HG02798 (cell line): Measurements from ENCODE around the gene SMAGP.

ENCODE experiments used
- ATAC-seq: cut with Tn5 transposase; IDR thresholded peaks from one replicate; pipeline ENCODE4 v1.9.1; 2021; ENCODE audit warnings: mild to moderate bottlenecking; ENCODE audit not compliant: unreplicated experiment, poor library complexity

SMAGP gene

GRCh38 chr12:51200156-51200555 lies 70.1 kb downstream of the SMAGP start:
- no peak for ATAC-seq

DNA sequence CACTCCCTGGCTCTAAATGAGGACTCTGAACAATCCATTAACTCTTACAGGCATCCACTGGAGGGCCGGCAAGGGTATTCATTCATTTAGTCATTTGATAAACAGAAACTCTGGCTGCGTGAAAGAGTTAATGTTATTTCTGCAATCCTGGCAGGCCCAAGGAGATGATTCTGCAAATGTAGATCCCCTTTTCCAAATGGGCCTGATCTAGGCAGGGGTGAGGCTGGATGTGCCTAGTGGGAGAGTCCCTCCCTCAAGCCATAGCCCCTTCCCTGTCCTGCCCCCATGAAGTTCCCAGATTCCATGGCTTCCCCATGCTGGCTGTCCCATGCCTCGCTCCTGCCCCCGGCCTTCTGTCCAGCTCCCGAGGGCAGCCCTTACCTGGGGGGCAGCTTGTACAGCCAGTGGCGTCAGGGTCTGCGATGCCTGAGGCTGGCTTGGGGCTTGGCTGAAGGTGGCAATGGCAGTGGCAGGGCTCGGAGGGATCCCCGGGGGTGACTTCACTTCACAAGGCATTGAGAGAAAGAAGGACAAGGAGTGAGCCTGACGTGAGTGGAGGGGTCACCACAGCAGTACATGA lies 70.8 kb downstream of the SMAGP start:
- no peak for ATAC-seq

DNA sequence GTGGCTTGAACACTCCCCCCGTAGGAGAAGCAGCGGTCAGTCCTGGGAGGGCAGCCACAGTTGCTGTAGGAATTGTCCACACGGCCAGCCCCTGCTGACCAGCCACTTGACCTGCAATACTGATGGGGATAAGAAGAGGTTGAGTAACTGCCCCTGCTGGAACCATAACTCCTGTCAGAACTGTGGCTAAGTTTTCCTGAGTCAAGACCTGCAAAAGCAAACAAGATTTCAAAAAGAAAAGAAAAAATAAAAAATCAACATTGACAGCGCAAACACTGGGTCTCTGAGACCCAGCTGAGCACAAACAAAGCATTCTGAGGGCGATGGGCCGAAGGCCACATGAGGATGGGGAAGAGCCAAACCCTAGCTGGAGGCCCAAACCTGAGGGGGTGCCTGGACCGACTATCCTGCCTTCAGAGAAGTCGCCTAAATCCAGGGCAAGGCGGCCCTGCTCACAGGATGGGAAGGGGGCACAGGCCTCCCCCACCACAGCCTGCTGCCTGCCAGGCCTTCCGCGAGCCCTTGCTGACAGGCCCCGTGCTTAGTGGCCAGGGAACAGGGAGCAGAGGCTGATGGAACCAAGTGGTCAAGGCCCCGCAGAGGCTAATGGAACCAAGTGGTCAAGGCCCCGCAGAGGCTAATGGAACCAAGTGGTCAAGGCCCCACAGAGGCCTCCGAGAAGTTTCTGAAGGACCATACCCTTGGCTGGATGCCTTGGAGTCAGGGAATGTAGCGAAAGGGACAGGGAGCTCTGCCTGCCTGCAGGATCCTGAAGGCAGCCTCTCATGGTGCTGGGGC lies 71.4 kb downstream of the SMAGP start:
- ATAC-seq: no peak

- ATAC-seq: no peak
Measured at GRCh38 chr12:51197736-51198567, 72.3 kb downstream of the SMAGP start.

DNA sequence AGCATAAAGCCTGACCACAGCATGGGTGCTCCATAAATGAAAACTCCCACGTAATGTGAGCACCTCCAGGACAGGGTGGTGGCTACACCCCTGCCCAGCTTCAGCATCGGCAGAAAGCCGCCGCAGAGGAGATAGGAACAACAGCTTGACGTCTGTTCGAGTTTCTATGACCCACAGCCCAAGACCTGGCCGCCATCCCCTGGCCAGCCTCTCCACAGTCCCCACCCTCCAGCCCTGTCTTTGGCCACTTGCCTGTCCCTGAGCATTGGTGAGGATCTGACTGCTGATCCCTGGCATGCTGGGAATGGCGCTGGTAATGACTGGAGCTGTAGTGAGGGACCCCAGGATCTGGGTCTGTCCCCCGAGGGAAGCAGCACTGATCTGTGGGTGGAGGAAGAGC lies 73.7 kb downstream of the SMAGP start:
- ATAC-seq: no peak

- no peak for ATAC-seq
Measured at GRCh38 chr12:51195841-51196240, 74.4 kb downstream of the SMAGP start.
